ENCODE data around the gene NUP214.
"Not testable (repeated sequence)": the region's sequence is repeated elsewhere in the genome, so short reads cannot be mapped to it uniquely, and the experiment has no call there.

The NUP214 gene

DNA sequence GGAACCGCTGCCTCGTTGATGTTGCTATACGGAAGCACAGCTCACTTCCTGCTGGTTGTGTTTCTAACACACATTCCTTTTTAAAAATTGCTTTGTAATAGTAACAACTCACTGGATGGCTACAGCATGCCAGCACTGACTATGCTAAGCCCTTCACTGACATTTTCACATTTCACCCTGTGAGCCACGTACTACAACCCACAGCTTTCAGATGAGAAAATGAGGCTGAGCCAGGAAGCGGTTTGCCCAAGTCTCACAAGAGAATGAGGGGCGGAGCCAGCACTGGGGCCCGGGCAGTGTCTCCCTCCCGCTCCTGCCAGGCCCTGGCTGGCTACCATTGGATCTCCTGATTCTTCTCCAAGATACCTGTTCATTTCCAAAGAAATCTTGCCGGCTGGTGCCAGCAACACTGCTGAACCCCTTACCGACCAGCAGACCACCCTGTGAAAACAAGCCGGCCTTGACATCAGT lies 112.6 kb downstream of the NUP214 start:
- H3K4me1 Mint-ChIP-seq, result peaks cover 55% of the 10 kb centered on the region
- peaks cover 12% of the 10 kb centered on the region for H3K36me3 Mint-ChIP-seq (ENCODE audit: low read depth)
- peaks cover 3% of the 10 kb centered on the region for H3K9me3 Mint-ChIP-seq
- peak overlapping the region; percentile 78 to 82 (median 82) for H3K27ac Mint-ChIP-seq
- H3K4me3 Mint-ChIP-seq, result peak overlapping the region in 2 of 3 experiments; percentile 74 to 84
- no peaks in the 10 kb centered on the region for H3K27me3 Mint-ChIP-seq (ENCODE audit: low read depth)
- TF ChIP-seq, protein P1, sequence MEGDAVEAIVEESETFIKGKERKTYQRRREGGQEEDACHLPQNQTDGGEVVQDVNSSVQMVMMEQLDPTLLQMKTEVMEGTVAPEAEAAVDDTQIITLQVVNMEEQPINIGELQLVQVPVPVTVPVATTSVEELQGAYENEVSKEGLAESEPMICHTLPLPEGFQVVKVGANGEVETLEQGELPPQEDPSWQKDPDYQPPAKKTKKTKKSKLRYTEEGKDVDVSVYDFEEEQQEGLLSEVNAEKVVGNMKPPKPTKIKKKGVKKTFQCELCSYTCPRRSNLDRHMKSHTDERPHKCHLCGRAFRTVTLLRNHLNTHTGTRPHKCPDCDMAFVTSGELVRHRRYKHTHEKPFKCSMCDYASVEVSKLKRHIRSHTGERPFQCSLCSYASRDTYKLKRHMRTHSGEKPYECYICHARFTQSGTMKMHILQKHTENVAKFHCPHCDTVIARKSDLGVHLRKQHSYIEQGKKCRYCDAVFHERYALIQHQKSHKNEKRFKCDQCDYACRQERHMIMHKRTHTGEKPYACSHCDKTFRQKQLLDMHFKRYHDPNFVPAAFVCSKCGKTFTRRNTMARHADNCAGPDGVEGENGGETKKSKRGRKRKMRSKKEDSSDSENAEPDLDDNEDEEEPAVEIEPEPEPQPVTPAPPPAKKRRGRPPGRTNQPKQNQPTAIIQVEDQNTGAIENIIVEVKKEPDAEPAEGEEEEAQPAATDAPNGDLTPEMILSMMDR (IDR thresholded peaks at IDR 0.05; ENCODE audit: unreplicated experiment in 3 of 3), result no peak

DNA sequence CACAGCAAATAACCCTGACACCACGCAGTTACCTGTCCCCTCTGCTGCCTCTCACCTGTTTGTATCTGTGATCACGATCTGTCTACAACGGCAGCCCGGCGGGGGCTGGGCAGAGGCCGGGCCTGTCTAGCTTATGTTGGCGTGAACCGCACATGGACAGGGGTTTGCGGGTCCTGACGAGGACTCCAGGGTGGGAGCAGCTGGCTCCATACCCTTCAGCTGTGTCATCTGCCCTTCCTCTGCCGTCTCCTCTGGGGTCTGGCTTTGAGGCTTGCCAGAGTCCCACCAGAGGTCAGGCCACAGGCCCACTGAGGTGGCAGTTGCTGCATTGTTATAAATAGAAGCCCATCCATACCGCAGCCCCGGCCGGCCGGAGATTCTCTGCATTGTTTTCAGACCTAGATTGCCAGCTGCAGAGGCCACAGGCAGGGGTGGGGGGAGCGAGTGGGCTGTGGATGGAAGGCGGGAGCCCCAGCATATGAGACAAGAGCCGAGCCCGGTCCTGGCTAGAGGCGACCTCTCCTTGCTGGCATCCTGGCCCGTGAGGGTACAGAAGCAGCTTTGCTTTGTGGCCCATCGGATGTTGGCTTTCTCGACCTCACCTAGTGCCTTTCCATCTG lies 113.1 kb downstream of the NUP214 start:
- Mint-ChIP-seq H3K4me1 (peaks cover 52% of the 10 kb centered on the region), H3K36me3 (ENCODE audit: low read depth) (peaks cover 9% of the 10 kb centered on the region), H3K4me3 (peak overlapping the region in 2 of 3 experiments; percentile 74 to 84)

DNA sequence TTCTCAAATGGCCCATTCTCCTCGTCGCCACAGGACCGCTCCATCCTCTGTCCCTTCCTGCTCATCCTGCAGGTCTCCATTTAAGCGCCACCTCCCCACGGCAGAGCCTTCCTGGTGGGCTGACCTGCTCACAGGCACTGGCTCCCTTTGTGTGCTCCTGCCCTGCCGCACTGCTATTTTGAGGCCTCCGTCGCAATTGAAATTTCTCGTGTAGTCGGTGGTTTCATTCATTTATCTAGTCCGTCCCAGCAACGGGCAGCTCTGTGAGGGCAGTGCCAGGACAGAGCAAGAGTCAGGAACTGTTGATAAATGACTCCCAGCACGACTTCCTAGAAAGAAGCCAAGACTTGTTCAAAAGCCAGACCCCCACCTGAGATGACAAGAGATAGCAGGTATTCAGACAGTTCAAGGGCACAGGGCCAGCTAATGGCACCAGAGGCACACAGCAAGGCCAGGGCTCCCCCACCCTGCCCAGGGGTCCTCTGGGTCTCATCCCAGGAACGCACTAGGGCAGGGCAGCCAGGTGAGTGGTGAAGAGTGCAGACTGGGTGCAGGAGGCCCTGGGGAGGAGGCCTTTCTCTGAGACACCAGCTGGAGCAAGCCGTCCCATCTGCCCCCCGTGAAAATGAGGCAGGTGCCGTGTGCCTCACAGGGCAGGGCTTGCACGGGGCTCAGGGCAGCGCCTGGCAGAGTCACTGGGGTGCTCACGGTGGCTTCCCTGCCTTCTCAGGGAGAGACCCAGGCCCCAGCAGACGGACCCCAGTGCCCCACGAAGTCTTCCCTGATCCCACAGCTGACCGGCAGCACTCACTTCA lies 114.0 kb downstream of the NUP214 start:
- peaks cover 8% of the 10 kb centered on the region for H3K9me3 Mint-ChIP-seq
- TF ChIP-seq, protein P1 (IDR thresholded peaks at IDR 0.05; ENCODE audit: unreplicated experiment in 3 of 3), result no peak
- H3K27ac Mint-ChIP-seq, result peak overlapping the region in 2 of 3 experiments; percentile 34 to 46
- peak overlapping the region in 1 of 3 experiments; percentile 26 for H3K4me3 Mint-ChIP-seq
- no peaks in the 10 kb centered on the region for H3K27me3 Mint-ChIP-seq (ENCODE audit: low read depth)
- H3K36me3 Mint-ChIP-seq (ENCODE audit: low read depth), result peaks cover under 1% of the 10 kb centered on the region
- H3K4me1 Mint-ChIP-seq, result peaks cover 44% of the 10 kb centered on the region

More for the DNA sequence above, 113.1 kb downstream of the NUP214 start:
- peak overlapping the region; percentile 78 to 82 (median 82) for H3K27ac Mint-ChIP-seq
- H3K27me3 Mint-ChIP-seq (ENCODE audit: low read depth), result no peaks in the 10 kb centered on the region
- TF ChIP-seq, protein P1 (IDR thresholded peaks at IDR 0.05; ENCODE audit: unreplicated experiment in 3 of 3), result no peak
- H3K9me3 Mint-ChIP-seq, result peaks cover 6% of the 10 kb centered on the region

DNA sequence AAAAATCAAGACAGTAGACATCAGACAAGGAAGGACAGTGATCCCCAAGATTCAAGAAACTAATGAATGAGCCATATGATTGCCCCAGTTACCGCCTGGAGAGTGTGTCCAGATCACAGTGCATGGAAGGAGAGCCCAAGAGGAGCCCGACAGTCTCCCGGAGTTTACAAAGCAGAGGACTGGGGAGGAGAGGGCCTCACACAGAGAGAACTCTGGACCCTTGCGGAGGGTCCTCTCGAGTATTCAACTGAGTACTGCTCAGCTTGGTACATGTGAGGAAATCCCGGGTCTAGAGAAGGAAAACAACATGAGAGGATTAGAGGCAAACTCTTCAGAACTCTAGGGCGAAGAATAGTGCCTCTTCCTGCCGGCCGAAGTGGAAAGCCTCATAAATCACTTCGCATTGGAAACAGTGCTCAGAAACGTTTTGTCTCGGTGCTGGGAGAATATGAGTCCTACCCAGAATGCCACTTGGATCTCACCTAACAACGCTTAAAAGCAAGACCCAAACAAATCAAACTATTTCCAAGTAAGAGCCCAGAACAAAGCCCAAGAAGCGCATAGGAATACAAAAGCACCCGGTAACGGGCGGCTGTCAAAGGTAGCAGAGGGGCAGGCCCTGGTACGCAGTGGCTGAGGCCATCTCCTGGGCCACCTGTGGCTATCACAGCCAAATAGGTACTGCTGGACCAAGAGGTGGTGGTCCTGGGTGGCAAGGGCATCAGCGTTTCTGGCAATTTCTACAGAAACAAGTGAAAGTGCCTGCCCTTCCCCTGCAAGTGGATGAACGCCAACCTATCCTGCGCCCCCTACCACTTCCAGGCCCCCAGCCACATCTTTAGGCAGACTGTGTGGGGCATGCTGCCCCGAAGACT lies 114.9 kb downstream of the NUP214 start:
- peak overlapping the region; percentile 24 to 46 (median 34) for H3K27ac Mint-ChIP-seq
- no peaks in the 10 kb centered on the region for H3K27me3 Mint-ChIP-seq (ENCODE audit: low read depth)
- H3K36me3 Mint-ChIP-seq (ENCODE audit: low read depth), result no peaks in the 10 kb centered on the region
- H3K4me1 Mint-ChIP-seq, result peaks cover 36% of the 10 kb centered on the region
- H3K4me3 Mint-ChIP-seq, result no peak overlapping the region
- H3K9me3 Mint-ChIP-seq, result peaks cover 9% of the 10 kb centered on the region
- TF ChIP-seq, protein P1 (IDR thresholded peaks at IDR 0.05; ENCODE audit: unreplicated experiment in 3 of 3), result no peak

DNA sequence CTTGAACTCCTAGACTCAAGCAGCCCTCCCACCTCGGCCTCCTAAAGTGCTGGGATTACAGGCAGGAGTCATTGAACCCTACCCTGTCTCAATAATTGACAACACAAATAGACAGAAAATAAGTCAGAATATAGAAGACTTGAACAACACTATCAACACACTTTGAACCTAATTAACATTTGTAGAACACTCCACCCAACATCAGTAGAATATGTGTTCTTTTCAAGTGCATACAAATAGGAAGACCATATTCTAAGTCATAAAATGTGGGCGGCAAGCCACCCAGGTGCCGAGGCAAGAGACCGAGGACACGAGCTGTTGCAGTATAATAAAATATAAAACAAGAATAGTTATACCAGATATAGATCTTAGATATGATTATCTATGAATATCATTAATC lies 118.9 kb downstream of the NUP214 start:
- Mint-ChIP-seq H3K4me1 (peaks cover 12% of the 10 kb centered on the region), H3K9me3 (peaks cover 11% of the 10 kb centered on the region)
- not testable (repeated sequence) for H3K4me3 Mint-ChIP-seq; H3K27ac Mint-ChIP-seq; H3K27me3 Mint-ChIP-seq (ENCODE audit: low read depth); H3K36me3 Mint-ChIP-seq (ENCODE audit: low read depth)

DNA sequence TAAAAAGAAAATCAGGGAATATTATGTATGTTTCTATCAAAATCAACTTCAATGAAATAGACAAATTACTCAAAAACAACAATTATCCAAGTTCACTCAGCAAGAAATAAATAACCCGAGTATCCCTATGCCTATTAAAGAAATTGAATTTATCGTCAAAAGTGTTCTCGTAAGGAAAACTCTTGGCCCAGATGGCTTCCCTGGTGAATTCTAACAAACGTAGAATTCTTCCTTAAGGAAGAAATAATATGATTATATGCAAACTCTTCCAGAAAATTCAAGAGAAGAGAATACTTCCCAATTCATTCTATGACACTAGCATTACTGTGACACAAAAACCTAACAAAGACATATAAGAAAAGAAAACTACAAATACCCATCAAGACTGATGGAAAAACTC lies 121.2 kb downstream of the NUP214 start:
- Mint-ChIP-seq H3K36me3 (ENCODE audit: low read depth) (no peaks in the 10 kb centered on the region), H3K27me3 (ENCODE audit: low read depth) (no peaks in the 10 kb centered on the region), H3K4me1 (no peaks in the 10 kb centered on the region), H3K9me3 (peaks cover 11% of the 10 kb centered on the region), H3K4me3 (no peak overlapping the region), H3K27ac (no peak overlapping the region)
- TF ChIP-seq, protein P1 (IDR thresholded peaks at IDR 0.05; ENCODE audit: unreplicated experiment in 3 of 3), result no peak

Measured in nephron (organoid).